ENCODE results near the gene FBXL13.
"Not testable (repeated sequence)": the region's sequence is repeated elsewhere in the genome, so short reads cannot be mapped to it uniquely, and the experiment has no call there.

Gene FBXL13

DNA sequence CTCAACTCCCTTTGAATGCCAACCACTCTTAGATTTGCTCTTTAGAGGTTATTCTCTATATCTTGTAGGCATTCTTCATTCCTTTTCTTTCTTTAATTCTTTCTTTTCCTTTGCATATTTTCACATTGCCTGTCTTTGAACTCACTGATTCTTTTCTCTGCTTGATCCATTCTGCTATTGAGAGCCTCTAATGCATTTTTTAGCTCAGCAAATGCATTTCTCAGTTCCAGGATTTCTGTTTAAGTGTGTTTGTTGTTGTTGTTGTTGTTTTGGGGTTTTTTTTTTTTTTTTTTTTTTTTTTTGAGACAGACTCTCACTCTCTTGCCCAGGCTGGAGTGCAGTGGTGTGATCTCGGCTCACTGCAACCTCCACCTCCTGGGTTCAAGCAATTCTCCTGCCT is 71.6 kb downstream of the FBXL13 start:
- no peak for DNase-seq
- Histone ChIP-seq H3K27me3 (ENCODE audit: insufficient read depth, low read length) (no peaks in the 10 kb centered on the region), H3K4ac (ENCODE audit: low read depth, low read length) (no peak overlapping the region)

DNA sequence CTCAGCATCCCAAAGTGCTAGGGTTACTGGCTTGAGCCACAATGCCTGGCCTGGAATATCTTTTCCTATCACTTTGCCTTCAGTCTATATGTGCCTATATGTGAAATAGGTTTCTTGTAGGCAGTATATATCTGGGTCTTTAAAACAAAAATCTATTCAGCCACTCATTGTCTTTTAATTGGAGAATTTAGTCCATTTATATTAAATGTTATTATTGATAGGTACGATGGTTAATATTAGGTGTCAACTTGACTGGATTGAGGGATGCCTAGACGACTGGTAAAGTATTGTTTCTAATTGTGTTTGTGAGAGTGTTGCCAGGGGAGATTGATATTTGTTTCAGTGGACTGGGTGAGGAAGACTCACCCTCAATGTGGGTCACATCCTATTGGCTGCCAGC is 73.4 kb downstream of the FBXL13 start:
- Histone ChIP-seq H3K27ac (ENCODE audit: low read depth, low read length) (no peak overlapping the region), H3K4me1 (ENCODE audit: control insufficient read depth in 1 of 2, insufficient read depth in 2 of 2, low read length in 2 of 2) (no peaks in the 10 kb centered on the region), H2BK120ac (ENCODE audit: insufficient read depth, low read length, poor library complexity) (no peak overlapping the region), H4K8ac (ENCODE audit: low read depth, low read length) (no peak overlapping the region), H3K79me2 (ENCODE audit: control insufficient read depth, insufficient read depth, low read length, poor library complexity) (no peaks in the 10 kb centered on the region), H3K18ac (ENCODE audit: low read length) (no peak overlapping the region), H3K14ac (ENCODE audit: low read length) (no peak overlapping the region), H3K4me3 (ENCODE audit: low read depth, low read length) (no peak overlapping the region), H2AFZ (ENCODE audit: insufficient read depth, low read length, poor library complexity) (no peak overlapping the region), H3K36me3 (ENCODE audit: control insufficient read depth in 1 of 2, insufficient read depth in 2 of 2, low read length in 2 of 2) (no peaks in the 10 kb centered on the region), H3K9me3 (ENCODE audit: insufficient read depth, low read depth, low read length) (no peaks in the 10 kb centered on the region), H2BK12ac (ENCODE audit: low read length) (no peak overlapping the region), H4K12ac (ENCODE audit: low read depth, low read length) (no peak overlapping the region), H2AK5ac (ENCODE audit: low read length) (no peak overlapping the region), H3K4me2 (ENCODE audit: low read length) (no peak overlapping the region), H3K9ac (ENCODE audit: low read length) (no peak overlapping the region), H2BK5ac (ENCODE audit: low read depth, low read length, poor library complexity) (no peak overlapping the region), H3K27me3 (ENCODE audit: insufficient read depth, low read length) (no peaks in the 10 kb centered on the region), H4K91ac (ENCODE audit: low read depth, low read length) (no peak overlapping the region), H3K23ac (ENCODE audit: low read length) (no peak overlapping the region), H3K79me1 (ENCODE audit: low read length) (no peaks in the 10 kb centered on the region), H3K4ac (ENCODE audit: low read depth, low read length) (no peak overlapping the region)
- 100% methylated on average over 1 of the region's 2 CpGs for WGBS (ENCODE audit: extremely low coverage, insufficient coverage, insufficient read length)
- no peak for DNase-seq

More for the DNA sequence above, 71.6 kb downstream of the FBXL13 start:
- no peak overlapping the region for H3K14ac ChIP-seq (ENCODE audit: low read length)
- no peaks in the 10 kb centered on the region for H3K79me1 ChIP-seq (ENCODE audit: low read length)
- no peak overlapping the region for H3K4me2 ChIP-seq (ENCODE audit: low read length)
- no CpG with 5 or more reads among the region's 1 CpG for WGBS (ENCODE audit: extremely low coverage, insufficient coverage, insufficient read length)
- no peak overlapping the region for H4K8ac ChIP-seq (ENCODE audit: low read depth, low read length)
- no peak overlapping the region for H2BK120ac ChIP-seq (ENCODE audit: insufficient read depth, low read length, poor library complexity)
- H3K9me3 ChIP-seq (ENCODE audit: insufficient read depth, low read depth, low read length): no peaks in the 10 kb centered on the region
- H3K79me2 ChIP-seq (ENCODE audit: control insufficient read depth, insufficient read depth, low read length, poor library complexity): no peaks in the 10 kb centered on the region
- H2BK5ac ChIP-seq (ENCODE audit: low read depth, low read length, poor library complexity): no peak overlapping the region
- no peak overlapping the region for H3K9ac ChIP-seq (ENCODE audit: low read length)
- no peak overlapping the region for H3K18ac ChIP-seq (ENCODE audit: low read length)
- H2BK12ac ChIP-seq (ENCODE audit: low read length): no peak overlapping the region
- no peak overlapping the region for H4K91ac ChIP-seq (ENCODE audit: low read depth, low read length)
- H3K36me3 ChIP-seq (ENCODE audit: control insufficient read depth in 1 of 2, insufficient read depth in 2 of 2, low read length in 2 of 2): no peaks in the 10 kb centered on the region
- H2AFZ ChIP-seq (ENCODE audit: insufficient read depth, low read length, poor library complexity): no peak overlapping the region
- H3K23ac ChIP-seq (ENCODE audit: low read length): no peak overlapping the region
- no peak overlapping the region for H3K27ac ChIP-seq (ENCODE audit: low read depth, low read length)
- H4K12ac ChIP-seq (ENCODE audit: low read depth, low read length): no peak overlapping the region
- H2AK5ac ChIP-seq (ENCODE audit: low read length): no peak overlapping the region
- H3K4me1 ChIP-seq (ENCODE audit: control insufficient read depth in 1 of 2, insufficient read depth in 2 of 2, low read length in 2 of 2): no peaks in the 10 kb centered on the region
- H3K4me3 ChIP-seq (ENCODE audit: low read depth, low read length): no peak overlapping the region

DNA sequence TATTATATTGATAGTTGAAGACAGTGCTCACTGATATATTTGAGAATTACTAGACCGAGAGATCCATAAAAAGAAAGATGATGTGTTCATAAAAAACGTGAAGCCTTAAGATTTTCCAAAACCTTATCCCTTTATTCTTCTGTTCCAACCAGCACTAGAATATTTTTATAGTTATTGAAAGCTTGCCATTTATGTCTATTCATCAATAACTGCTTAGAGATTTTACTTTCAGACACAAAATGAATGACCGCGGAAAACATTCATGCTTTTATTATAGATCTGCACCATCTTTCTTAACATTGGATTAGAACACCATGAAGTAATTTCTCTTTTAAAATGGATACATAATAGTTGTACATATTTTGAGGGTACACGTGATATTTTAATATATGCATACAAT is 77.6 kb downstream of the FBXL13 start:
- no peak overlapping the region for H3K23ac ChIP-seq (ENCODE audit: low read length)
- H3K27ac ChIP-seq (ENCODE audit: low read depth, low read length): no peak overlapping the region
- H2AK5ac ChIP-seq (ENCODE audit: low read length): no peak overlapping the region
- H3K27me3 ChIP-seq (ENCODE audit: insufficient read depth, low read length): no peaks in the 10 kb centered on the region
- H2BK120ac ChIP-seq (ENCODE audit: insufficient read depth, low read length, poor library complexity): no peak overlapping the region
- no peak overlapping the region for H3K14ac ChIP-seq (ENCODE audit: low read length)
- H2AFZ ChIP-seq (ENCODE audit: insufficient read depth, low read length, poor library complexity): no peak overlapping the region
- no peaks in the 10 kb centered on the region for H3K79me2 ChIP-seq (ENCODE audit: control insufficient read depth, insufficient read depth, low read length, poor library complexity)
- H3K18ac ChIP-seq (ENCODE audit: low read length): no peak overlapping the region
- no CpG with 5 or more reads among the region's 5 CpGs for WGBS (ENCODE audit: extremely low coverage, insufficient coverage, insufficient read length)
- no peak overlapping the region for H4K91ac ChIP-seq (ENCODE audit: low read depth, low read length)
- DNase-seq: no peak
- H3K9me3 ChIP-seq (ENCODE audit: insufficient read depth, low read depth, low read length): no peaks in the 10 kb centered on the region
- no peaks in the 10 kb centered on the region for H3K36me3 ChIP-seq (ENCODE audit: control insufficient read depth in 1 of 2, insufficient read depth in 2 of 2, low read length in 2 of 2)
- no peak overlapping the region for H2BK5ac ChIP-seq (ENCODE audit: low read depth, low read length, poor library complexity)
- no peak overlapping the region for H3K4me3 ChIP-seq (ENCODE audit: low read depth, low read length)
- H3K4me2 ChIP-seq (ENCODE audit: low read length): no peak overlapping the region
- peaks cover 7% of the 10 kb centered on the region in 2 experiments for H3K4me1 ChIP-seq (ENCODE audit: control insufficient read depth in 1 of 2, insufficient read depth in 2 of 2, low read length in 2 of 2)
- H4K12ac ChIP-seq (ENCODE audit: low read depth, low read length): no peak overlapping the region
- H3K79me1 ChIP-seq (ENCODE audit: low read length): no peaks in the 10 kb centered on the region
- H2BK12ac ChIP-seq (ENCODE audit: low read length): no peak overlapping the region
- no peak overlapping the region for H3K4ac ChIP-seq (ENCODE audit: low read depth, low read length)
- no peak overlapping the region for H3K9ac ChIP-seq (ENCODE audit: low read length)
- H4K8ac ChIP-seq (ENCODE audit: low read depth, low read length): no peak overlapping the region

DNA sequence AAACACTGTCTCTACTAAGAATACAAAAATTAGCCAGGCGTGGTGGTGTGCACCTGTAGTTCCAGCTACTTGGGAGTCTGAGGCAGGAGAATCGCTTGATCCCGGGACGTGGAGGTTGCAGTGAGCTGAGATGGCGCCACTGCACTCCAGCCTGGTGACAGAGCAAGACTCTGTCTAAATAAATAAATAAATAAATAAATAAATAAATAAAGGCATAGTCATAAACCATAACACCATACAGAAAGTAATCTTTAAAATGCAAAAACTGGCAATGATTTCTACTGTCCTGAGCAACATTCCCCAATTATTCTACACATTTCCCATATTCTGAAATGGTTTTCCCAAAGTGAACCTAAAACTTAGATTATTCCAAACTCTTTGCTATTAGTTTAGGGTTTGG is 79.0 kb downstream of the FBXL13 start:
- H4K12ac ChIP-seq (ENCODE audit: low read depth, low read length); H4K91ac ChIP-seq (ENCODE audit: low read depth, low read length); H3K4me1 ChIP-seq (ENCODE audit: control insufficient read depth in 1 of 2, insufficient read depth in 2 of 2, low read length in 2 of 2); H3K4ac ChIP-seq (ENCODE audit: low read depth, low read length); H4K8ac ChIP-seq (ENCODE audit: low read depth, low read length); H2AFZ ChIP-seq (ENCODE audit: insufficient read depth, low read length, poor library complexity); H3K27ac ChIP-seq (ENCODE audit: low read depth, low read length); H2BK5ac ChIP-seq (ENCODE audit: low read depth, low read length, poor library complexity); H3K18ac ChIP-seq (ENCODE audit: low read length); H3K9me3 ChIP-seq (ENCODE audit: insufficient read depth, low read depth, low read length); H3K14ac ChIP-seq (ENCODE audit: low read length); H3K27me3 ChIP-seq (ENCODE audit: insufficient read depth, low read length); H3K4me2 ChIP-seq (ENCODE audit: low read length); H3K9ac ChIP-seq (ENCODE audit: low read length); H3K36me3 ChIP-seq (ENCODE audit: control insufficient read depth in 1 of 2, insufficient read depth in 2 of 2, low read length in 2 of 2); H3K79me1 ChIP-seq (ENCODE audit: low read length); H2AK5ac ChIP-seq (ENCODE audit: low read length); H3K79me2 ChIP-seq (ENCODE audit: control insufficient read depth, insufficient read depth, low read length, poor library complexity); H3K4me3 ChIP-seq (ENCODE audit: low read depth, low read length); H2BK120ac ChIP-seq (ENCODE audit: insufficient read depth, low read length, poor library complexity); H2BK12ac ChIP-seq (ENCODE audit: low read length); H3K23ac ChIP-seq (ENCODE audit: low read length); DNase-seq: not testable (repeated sequence)
- WGBS (ENCODE audit: extremely low coverage, insufficient coverage, insufficient read length): no CpG with 5 or more reads among the region's 5 CpGs
